Heart left ventricle (tissue), 13 donors: Measurements from ENCODE around the gene SYNE3.

Experiments used
- CTCF ChIP-seq, 12 donors: fragments of 200-600 bp; sonication (generic) in 4 of 12; IDR thresholded peaks; one replicate each; pipeline versions ENCODE4 v1.5.0 to v1.8.0; 2018 to 2022; ENCODE audit warnings: antibody characterized with exemption in 12 of 12, mild to moderate bottlenecking in 5 of 12
- POLR2A ChIP-seq, 2 donors: fragments of 450-650 bp; IDR thresholded peaks; one replicate each; pipeline ENCODE4 v1.6.1; 2017; ENCODE audit warnings: antibody characterized with exemption in 2 of 2, mild to moderate bottlenecking in 2 of 2, moderate library complexity in 2 of 2
- donor health status: ischemic (EF 13 %, LVEDD 7.1; RV severe dilation, severe dysfunction).
- donor health status: DM: no; HTN: yes; CAD: no.
- donor health status: DM: no; HTN: no; CAD: no.
- donor health status: ischemic (EF 25% LVEDD 6.9; RV normal size, moderate dysfunction).
- donor health status: ischemic (EF 25% LVEDD 5.7; RV mildly dilated, moderate dysfunction).
- donor health status: ischemic (EF 35%, LVEDD 5.7; RV mildly dilated, moderate dysfunction).
- donor health status: nonischemic (EF 11% LVEDD 7.7; RV severe dilation, severe dysfunction).
- donor health status: DM: yes; HTN: yes; CAD: no.
- donor health status: PGD.
- donor health status: ischemic (EF 29% LVEDD 5.4; RV normal size, mild dysfunction).
- donor health status: nonischemic (EF 23%, LVEDD 6.1; RV moderate dilation, normal function).

GRCh38 chr14:95491936-95492608 lies 24.4 kb downstream of the SYNE3 start:
- TF ChIP-seq CTCF (IDR thresholded peaks at IDR 0.05), result no peak
- no peak for TF ChIP-seq POLR2A (IDR thresholded peaks at IDR 0.05)
